Measurements from ENCODE around the gene RGL2.

RGL2 gene

DNA sequence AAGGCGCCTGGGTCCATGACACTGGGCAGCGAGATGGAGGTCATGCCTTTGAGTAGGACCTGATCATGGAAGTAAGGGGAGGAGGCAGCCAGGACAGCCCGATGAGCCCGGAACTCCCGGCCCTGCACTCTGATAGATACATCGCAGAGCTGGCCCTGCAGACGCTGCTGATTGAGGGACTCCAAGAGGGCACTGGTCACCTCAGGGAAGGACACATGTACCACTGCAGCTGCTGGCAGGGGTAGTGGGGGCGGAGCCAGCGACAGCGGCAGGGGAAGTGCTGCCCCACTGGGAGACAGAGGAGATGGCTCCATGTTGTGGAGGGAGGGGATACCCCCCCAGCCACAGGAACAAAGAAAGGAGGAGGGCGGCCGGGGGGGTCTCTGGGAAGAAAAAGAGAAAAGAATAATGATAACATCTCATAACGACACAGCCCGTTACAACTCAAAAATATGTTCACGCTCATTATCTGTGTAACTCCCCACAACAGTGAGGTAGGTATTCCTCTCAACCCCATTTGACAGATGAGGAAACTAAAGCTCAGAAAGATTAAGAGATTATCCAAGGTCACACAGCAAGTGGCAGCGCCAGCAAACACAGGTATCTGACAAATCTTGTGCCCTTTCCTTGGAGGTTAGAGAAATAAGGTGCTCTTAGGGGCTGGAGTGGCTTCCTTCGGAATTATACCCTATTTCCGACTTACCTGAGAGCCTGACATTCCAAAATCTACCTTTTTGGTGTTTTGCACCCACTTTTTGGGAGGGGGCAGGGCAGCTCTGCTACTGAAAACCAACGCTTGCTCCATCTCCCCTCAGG, 18.1 kb upstream of the RGL2 start:
- peak; percentile 54 for DNase-seq

DNA sequence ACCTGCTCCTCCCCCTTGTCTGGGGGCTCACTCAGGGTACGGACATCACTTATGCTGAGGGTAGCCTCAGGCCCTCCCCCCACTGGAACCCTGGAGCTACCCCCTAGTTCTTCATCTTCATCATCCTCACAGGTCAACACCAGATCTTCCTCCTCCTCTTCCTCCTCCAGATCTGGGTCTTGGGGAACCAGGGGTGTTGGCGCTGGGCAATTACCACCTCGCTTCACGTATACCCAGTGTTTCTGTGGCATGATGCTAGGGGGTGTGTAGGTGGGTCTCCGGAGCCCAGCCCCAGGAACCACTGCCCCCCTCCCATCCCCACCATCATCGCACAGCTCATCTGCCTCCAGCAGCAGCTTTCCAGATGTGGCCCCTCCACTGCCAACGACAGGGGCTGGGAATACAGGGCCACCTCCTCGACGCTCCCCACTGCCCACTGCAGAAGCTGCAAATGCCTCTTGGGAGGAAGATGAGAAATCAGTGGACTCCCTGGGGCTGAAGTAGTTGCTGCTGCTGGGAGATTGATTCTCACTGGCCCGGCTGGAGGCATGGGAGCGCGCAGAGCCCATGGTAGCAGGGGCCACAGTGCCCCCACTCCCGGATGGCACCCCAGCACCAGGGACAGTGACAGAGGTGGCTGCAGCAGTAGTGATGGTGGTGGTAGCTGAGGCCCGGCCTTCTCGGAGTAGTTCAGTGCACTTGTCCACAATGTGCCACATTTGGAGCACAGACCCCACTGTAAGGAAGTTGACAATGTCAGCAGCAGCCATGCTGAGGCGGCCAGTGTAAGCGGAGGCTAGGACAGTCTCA, 17.3 kb upstream of the RGL2 start:
- DNase-seq: no peak

DNA sequence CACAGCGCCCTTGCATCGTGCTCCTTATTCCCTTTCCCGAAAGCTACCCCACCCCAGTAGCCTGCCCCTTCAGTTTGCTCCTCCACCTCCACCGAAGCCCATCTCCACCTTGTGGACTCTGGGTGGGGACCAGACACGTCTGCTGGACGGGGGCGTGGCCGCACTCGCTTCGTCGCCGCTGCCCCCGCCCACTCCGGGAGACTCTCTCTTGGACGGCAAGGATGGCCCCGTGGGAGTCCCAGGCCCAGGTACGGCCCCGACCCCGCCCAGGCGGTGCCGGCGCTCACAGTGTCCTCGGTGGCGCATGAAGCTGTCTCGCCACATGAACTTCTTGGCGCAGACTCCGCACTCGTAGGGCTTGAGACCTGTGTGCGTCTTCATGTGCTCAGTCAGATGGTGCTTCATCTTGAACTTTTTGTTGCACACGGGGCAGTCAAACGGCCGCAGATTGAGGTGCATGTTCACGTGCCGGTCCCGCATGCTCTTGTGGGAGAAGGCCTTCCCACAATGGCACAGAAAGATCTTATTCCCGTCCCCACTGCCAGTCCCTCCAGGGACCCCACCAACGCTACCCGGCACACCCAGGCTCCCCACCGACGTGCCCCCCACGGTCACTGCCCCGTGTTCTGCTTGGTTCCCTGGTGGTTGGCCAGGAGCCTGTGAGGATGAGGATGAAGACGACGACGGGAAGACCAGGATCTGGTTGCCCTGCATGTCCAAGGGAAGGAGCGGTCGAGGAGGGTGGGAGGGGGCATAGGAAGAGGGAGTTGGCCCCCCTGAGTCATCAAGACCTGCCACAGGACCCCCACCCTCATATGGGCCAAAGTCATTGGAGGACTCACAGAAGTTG, 16.4 kb upstream of the RGL2 start:
- DNase-seq: peak; percentile 87

DNA sequence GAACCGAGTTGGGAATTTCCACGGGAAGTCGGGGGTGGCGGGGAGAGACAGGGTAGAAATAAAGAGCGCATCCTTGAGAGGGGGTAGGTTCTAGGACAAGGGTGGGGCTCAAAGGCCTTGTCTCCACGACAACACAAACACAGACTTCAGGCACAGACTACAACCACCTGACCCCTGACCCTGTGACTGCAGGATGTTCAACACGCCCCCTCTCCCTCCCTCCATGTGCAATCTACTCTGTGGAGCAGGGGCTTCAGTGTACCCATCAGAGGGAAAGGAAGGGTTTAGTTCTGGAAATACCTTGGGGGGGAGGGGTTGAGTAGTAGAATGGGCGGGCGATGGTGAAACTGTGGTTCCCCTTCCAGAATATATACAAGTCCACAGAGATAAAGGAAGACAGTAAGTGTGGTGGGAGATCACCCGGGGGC, 15.8 kb upstream of the RGL2 start:
- peak; percentile 91 for DNase-seq

DNA sequence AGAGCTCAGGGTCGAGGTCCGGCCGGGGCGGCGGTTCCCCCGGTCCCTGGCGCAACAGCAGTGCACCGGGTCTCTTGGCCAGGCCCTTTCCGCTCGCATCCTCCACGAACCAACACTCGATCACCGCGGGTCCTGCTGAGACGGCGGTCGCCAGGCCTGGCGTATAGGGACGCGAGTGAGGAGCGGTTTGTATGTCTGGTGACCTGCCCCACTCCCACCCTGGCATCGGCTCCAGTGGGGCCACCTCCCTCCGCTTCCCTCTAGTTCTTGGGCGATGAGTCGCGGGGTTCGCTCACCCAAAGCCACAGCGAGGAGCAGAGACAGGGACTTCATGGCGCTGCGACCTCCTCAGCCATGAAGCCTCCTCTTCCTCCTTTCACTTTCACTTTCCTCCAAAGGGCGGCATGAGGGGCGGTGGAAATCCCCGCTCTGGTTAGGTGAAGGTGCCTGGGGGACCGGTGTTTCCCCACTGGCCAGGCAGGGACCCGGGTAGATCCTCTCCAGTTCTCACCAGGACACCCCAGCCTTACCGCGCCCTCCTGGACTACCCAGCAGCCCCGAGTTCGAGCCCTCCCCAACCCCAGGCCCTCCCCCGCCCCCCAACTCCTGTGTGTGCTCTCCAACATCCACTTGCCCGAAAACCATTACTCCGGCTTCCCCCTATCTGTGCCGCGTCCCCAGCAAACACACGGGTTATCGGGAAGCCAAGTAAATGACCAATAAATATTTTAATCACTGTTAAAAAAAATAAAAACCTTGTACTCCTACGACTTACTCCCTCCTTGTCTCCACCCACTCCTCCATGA, 15.2 kb upstream of the RGL2 start, which contains the start of gene TAPBP:
Gene TAPBP (minus strand): TSS at position 370 of the 806 bp plus-strand sequence. CDS start 37 bp downstream, at position 333.
- DNase-seq: peak; percentile 86

DNA sequence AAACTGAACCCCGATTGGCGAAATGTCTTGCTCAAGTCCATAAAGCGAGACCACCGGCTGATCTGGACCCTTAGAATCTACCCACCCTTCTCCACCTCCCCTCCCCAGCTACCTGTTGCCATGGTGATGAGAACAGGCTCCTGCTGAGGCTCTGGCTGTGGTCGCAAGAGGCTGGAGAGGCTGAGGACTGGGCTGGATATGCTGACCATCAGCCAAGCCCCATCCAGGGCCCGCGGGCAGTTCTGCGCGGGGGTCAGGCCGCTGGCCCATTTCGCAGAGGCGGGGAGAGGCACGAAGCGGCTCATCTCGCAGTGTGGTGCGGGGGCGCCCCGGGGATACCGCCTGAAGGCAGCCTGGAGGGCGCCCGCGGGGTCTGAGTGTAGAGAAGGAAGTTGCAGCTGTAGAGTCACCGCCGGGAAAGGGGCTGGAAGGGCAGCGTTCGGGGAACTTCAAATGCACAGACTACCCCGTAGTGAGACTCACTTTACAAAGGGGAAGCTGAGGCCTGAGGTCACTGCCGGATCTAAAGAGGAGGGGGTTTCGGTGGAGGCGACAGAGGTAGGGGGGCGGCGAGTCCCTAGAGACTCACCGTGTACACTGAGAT, 14.5 kb upstream of the RGL2 start:
- DNase-seq: peak; percentile 72

DNA sequence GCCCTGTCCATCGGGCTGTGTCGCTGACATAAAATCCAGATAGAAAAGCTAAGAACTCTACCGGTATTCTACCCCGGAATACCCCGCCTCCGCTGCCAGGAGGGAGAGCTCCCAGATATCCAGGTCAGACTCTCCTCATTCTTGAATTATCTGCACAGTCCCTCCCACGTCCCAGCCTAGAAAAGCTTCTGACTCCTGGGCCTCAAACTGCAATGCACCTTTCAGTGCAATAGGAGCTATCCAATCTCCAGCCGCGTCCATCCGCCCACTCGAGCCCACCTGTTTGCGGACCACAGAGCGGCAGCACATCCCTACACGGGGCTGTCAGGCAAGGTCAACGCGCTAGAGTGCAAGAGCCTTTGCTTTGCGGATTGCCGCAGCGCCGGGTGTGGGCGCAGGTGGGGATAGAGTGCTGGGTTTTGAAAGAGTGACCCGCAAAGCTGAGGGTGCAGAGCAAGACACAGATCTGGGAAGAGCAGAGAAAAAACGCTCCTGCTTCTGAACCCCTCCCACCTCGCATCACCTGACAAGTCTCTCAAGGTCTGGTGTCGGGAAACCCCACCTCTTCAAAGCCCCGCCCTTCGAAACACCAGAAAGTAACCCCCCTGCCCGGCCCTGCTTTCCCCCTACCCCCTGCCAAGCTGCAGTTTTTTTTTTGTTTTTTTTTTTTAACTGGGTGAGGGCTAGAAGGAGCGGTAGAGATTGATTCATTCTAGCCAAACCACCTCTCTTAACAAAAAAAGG, 13.8 kb upstream of the RGL2 start:
- DNase-seq: peak; percentile 91

DNA sequence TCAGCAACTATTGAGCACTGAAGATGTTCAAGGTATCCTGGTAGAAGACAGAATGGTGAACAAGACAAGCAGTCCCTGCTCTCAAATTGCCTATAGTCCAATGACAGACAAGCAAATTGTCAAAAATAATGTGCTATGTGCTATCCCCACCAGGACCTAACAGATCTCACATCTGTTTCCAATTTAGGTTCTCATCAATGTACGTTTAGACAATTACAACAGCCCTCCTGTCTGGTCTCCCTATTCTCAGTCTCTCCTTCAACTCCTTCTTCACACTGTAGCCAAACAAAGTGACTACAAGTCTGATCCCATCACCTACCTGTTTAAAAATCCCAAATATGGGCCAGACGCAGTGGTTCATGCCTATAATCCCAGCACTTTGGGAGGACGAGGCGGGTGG, 7.6 kb upstream of the RGL2 start:
- no peak for DNase-seq

DNA sequence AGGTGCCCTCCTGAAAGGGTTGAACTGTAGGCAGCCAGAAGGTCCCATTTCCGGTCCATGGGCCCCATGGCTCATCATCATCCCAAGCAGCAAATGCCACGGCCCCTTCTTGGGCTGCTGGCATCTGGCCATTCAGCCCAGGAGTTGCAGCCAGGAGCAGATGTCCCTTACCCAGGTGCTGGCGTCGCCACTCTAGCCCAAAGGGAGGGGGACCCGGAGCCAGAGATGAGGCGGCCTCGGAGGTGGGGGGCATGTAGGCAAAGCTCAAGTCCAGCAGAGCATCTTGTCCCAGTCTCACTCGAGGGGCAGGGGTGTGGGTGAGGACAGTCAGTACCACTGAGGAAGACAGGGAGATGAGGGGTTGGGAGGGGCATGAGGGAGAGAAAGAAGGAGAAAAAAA, 6.3 kb upstream of the RGL2 start:
- no peak for DNase-seq

DNA sequence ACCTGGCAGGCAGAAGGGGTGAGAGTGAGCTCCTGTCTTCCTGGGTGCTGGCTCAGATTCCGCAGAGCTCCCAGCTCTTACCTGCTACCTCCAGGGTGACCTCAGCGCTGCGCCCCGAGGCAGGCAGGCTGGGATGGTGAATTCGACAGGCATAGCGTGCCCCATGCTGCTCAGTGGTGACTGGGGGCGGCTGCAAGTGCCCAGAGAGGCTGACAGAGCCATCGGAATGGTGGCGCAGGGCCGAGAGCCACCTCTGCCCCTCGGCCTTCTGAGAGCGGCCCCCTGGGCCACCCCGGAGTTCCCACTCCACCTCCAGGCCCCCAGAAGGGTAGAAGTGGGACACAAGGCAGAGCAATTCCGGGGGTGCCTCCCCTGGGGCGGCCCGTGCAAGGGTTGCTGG, 5.5 kb upstream of the RGL2 start:
- no peak for DNase-seq

DNA sequence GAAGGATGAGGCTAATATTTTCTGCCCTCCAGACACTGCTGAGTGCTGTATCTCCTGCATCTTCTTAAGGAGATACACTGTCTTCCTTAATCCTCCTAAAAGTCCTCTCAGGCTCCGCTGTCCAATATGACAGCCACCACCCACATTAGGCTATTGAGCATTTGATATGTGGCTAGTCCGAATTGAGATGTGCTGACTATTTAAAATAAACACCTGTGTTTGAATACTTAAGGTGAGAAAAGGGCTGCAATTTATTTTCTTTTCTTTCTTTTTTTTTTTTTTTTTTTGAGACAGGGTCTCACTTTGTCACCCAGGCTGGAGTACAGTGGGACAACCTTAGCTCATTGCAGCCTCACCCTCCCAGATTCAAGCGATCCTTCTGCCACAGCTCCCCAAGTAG, 3.1 kb upstream of the RGL2 start:
- DNase-seq: no peak

DNA sequence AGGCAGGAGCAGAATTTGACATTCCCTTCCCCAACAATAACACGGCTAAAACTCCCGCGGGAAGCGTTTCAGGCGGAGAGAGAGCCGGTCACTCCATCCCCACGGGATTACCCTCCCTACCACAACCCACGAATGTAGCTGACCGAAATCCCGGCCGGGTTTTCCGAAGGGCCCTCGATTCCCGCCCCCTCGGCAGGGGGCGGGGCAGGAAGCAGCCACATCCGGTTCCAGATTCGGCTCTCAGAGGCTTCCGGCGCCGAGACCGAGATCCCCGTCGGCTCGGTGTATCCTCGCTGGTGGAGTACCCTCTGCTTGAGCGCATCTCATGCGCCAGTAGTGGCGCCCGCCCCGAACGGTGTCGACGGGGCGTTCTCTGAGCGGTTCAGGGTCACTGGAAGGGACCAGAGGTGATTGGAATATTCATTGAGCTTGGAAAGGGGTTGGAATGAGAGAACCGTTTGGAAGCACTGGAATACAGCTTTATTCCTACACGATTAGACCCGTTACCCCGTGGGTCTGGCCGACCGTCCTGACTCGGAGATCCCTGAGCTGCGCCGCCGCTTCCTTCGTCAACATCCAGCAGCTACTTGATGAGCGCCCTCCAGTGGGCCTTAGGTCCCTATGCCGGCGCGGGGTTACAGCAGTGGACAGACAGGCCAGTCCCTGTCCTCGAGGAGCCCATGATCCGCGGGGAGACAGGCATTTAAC, 649 bp upstream of the RGL2 start:
- peak; percentile 98 for DNase-seq

DNA sequence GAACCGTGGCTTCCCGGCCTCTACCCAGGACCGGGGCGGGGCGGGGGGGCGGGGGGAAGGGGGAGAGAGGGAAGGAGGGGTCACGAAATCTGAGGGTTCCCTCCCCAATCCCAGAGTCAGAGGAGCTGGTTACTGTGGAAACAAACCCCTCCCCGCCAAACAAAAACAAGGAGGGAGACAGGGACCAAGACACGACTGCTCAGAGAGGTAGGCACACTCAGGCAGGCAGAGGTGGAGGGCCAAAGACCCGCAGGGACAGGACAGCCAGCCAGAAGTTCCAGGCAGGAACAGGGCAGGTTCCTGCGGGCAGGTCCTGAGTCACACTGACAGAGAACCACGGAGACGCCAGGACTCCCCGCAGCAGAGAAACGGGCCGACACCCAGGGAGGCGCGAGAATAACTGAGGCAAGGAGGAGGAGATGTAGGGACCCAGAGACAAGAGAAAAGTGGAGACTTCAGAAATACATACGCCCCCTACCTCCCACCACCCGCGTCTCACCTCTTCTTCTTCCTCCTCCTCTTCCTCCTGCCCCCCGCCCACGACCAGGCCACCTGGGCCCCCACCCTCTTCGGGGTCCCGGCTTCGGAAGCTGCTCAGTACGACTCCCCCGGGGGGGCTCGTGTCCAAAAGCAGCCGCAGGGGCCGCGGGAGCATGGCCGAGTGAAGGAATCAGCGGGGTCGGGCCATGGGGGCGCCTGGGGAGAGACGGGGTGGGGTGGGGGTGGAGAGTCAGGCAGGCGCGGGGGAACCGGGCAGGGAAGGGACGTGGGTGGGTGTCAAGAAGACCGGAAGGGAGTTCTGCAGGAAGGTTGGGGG, 578 bp downstream of the RGL2 start:
- DNase-seq: peak; percentile 88

DNA sequence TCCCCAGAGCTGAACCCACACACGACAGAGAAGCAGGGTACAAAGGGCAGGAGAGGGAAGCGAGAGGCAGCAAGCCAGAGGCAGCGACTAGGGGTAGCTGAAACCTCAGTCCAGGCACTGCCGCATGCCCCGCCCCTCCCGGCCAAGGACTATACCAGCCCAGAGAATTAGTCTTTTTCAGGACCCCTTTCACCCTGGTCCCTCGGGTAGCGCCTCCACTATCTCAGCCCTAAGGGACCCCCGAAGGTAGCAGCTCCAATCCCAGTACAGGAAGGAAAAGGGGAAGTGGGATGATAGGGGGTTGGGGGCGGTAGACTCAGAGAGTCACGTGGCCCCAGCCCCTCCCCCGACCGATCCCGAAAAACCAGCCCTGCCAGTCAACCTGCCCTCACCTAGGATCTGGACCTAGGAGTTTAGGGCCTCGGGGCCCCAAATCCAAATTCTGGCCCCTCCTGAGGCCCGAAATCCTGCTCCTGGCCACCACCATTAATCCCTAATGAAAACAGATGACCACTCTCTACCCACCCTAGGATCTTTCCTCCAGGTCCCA, 1.3 kb downstream of the RGL2 start:
- peak; percentile 71 for DNase-seq

DNA sequence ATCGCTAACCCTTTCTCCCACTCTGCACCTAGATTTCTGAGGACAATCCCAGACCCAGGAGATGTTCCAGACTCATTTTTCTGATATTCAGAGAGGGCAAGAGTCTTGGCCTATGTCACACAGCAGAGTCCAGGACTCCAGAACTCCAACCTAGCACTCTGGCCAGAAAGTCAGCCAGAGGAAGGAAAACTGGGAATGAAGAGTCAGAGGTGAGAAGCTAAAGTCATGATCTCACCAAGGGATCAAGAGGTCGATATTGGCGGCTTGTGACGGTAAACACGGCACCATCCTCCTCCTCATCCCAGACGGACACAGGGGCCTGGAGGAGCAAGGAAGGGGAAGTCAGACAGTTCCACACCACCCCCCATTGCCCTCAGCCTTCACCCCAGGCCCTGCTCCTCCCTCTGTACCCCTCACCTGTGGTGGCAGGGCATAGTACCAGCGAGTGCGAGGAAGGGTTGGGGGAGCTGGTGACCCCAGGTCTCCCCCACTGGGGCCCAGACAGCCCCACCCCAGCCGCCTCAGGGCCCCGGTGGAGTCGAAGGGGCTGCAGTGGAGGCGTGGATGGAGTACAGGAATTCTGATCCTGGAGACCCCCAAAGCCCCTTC, 1.8 kb downstream of the RGL2 start:
- no peak for DNase-seq

DNA sequence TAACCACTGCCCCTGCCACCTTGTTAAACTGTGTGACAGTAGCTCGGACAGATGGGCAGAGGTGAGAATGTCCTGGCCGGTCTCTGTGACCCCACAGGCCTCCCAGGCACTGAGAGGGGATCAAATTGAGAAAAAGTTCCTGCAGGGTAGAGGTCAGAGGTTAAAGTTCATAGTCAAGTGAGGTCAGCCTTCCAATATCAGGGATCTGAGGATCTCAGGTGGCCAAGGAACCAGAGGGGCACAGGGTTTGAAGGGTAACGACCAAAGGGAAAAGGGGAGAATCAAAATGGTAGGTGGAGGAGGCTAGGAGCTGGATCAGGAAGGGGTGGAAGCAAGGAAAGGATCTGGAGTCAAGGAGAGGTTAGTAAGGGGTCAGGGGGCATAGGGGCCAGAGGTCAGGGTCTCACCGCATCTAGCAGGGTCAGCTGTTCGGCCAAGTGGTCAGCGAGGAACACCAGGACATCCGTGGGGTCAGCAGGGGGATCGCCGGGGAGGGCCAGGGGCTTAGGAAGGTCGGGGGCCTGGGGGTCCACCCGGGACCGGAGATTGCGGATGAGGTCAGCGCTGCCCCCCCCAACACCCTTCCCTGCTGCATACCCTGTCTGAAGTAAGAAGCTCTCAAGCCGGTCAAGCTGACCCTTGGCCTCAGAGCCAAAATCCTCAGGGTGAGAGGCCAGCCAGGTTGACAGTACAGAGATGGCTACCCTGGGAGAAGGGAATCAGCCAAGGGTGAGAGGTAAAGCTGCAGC, 2.9 kb downstream of the RGL2 start:
- DNase-seq: no peak

DNA sequence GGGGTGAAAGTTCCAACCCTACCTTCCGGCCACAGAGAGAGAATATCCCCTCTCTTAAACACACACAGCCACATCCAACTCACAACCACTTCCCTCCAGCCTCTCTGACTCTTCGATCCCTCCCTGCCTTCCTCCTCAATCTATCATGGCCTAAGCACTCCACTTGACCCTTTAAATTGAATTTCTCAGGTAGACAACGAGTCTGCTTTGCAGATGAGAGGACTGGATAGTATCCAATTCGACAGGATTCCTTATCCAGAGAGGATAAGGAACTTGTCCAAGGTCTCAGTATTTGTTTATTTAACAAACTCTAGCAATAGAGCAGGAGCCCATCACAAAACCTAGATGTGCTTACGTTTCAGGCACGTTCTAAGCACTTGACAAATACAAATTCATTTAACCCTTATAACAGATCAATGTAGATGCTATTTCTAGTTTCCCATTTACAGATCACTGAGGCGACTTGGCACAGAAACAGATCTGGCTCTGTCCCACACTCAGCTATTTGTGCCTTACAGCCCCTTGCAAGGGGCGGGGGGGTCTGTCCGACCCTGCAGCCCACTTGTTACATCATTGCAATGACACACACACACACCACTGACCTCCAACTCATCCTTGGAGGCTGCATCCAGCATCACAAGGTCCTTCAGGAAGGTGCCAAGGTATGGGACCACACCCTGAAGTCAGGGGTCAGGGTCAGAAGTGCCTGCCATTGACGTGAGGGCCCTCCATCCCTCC, 4.5 kb downstream of the RGL2 start:
- DNase-seq: no peak

Measured in DMS53 (cell line).